Astrocyte of the spinal cord (primary cell): ENCODE data around the gene CBFA2T3.

Experiments
- DNase-seq: peaks from one replicate; pipeline ENCODE4 v3.0.0; 2011; ENCODE audit warnings: low read depth, low spot score
- H3K4me3 ChIP-seq: 2 replicates; pipeline ENCODE4 v1.5.1; 2011; ENCODE audit warnings: low read depth, mild to moderate bottlenecking, low read length, moderate library complexity
- in situ Hi-C: cut with HindIII; loops from 2 replicates; pipeline ENCODE4 v1.10.0; 2017; ENCODE audit warnings: low sequenced_read_pairs
- TF ChIP-seq, protein P1 (sequence below): IDR thresholded peaks from 2 replicates; pipeline ENCODE4 v1.5.1; 2012; ENCODE audit warnings: low read depth, mild to moderate bottlenecking, low read length, inconsistent platforms

CBFA2T3 gene

DNA sequence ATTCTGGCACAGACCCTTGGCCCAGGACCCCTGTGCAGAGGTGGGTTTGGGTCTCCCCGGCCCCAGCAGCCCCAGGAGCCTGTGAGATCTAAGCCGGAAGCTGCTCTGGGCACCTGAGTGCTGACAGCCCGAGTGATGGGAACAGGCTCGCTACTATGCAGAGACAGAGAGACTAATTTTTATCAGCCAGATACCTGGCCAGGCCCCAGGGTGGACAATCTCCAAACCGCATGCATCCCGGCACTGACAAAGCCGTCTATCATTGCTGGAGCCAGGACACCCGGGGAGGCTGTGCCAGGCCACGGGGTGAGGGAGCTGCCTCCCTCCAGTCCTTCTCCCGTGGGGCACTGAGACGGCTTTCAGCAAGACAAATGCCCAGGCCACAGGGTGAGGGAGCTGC, 25.0 kb downstream of the CBFA2T3 start:
- in situ Hi-C loops: no loop called here
- DNase-seq: no peak
- TF ChIP-seq, protein P1, sequence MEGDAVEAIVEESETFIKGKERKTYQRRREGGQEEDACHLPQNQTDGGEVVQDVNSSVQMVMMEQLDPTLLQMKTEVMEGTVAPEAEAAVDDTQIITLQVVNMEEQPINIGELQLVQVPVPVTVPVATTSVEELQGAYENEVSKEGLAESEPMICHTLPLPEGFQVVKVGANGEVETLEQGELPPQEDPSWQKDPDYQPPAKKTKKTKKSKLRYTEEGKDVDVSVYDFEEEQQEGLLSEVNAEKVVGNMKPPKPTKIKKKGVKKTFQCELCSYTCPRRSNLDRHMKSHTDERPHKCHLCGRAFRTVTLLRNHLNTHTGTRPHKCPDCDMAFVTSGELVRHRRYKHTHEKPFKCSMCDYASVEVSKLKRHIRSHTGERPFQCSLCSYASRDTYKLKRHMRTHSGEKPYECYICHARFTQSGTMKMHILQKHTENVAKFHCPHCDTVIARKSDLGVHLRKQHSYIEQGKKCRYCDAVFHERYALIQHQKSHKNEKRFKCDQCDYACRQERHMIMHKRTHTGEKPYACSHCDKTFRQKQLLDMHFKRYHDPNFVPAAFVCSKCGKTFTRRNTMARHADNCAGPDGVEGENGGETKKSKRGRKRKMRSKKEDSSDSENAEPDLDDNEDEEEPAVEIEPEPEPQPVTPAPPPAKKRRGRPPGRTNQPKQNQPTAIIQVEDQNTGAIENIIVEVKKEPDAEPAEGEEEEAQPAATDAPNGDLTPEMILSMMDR: no peak
- no peak overlapping the region for H3K4me3 ChIP-seq

- in situ Hi-C loops: no loop called here
Measured at GRCh38 chr16:88951501-88951900, 25.5 kb downstream of the CBFA2T3 start.

DNA sequence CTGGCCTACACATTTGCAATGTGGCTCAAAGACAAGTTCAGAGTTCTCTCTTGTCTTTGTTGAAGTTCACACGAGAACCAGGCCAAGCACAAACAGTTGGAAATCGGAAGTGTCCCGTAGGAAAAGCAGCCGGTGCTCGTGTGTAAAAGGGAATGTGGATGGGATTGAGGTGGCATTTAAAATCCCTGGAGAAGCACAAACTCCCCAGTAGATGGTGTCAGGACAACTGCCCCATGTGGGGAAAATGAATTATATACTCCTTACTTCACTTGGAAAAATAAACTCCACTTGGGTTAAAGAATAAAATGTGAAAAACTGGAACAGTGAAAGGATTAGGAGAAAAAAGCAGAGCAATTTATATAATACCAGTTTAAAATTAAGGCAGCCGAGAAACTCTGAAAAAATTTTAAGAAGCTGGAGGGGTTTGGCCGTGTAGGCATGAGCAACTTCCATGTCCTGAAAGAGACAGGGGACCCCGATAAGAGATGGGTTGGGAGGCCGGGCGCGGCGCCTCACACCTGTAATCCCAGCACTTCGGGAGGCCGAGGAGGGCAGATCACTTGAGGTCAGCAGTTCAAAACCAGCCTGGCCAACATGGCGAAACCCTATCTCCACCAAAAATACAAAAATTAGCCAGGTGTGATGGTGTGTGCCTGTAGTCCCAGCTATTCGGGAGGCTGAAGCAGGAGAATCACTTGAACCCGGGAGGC, 28.1 kb downstream of the CBFA2T3 start:
- DNase-seq: no peak
- TF ChIP-seq, protein P1: no peak
- no peak overlapping the region for H3K4me3 ChIP-seq
- in situ Hi-C loops: no loop called here

More at GRCh38 chr16:88951501-88951900, 25.5 kb downstream of the CBFA2T3 start:
- DNase-seq: no peak
- no peak overlapping the region for H3K4me3 ChIP-seq
- TF ChIP-seq, protein P1: no peak

DNA sequence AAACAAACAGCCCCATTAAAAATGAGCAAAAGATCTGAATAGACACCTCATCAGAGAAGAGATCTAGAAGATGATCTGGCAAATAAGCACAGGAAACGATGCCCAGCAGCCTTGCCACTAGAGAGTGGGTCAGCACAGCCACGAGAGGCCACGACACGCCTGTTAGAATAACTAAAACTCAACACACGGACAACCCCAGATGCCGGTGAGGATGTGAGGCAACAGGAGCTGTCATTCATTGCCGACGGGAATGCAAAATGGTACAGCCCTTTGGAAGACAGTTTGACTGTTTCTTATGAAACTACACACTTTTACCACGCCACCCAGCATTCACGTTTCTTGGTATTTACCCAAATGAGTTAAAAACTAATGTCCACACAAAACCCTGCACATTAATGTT, 31.5 kb downstream of the CBFA2T3 start:
- no peak overlapping the region for H3K4me3 ChIP-seq
- TF ChIP-seq, protein P1: no peak
- DNase-seq: no peak
- in situ Hi-C loops: no loop called here

- no peak for DNase-seq
- H3K4me3 ChIP-seq: no peak overlapping the region
- TF ChIP-seq, protein P1: no peak
- in situ Hi-C loops: no loop called here
Measured at GRCh38 chr16:88943741-88944140, 33.3 kb downstream of the CBFA2T3 start.

DNA sequence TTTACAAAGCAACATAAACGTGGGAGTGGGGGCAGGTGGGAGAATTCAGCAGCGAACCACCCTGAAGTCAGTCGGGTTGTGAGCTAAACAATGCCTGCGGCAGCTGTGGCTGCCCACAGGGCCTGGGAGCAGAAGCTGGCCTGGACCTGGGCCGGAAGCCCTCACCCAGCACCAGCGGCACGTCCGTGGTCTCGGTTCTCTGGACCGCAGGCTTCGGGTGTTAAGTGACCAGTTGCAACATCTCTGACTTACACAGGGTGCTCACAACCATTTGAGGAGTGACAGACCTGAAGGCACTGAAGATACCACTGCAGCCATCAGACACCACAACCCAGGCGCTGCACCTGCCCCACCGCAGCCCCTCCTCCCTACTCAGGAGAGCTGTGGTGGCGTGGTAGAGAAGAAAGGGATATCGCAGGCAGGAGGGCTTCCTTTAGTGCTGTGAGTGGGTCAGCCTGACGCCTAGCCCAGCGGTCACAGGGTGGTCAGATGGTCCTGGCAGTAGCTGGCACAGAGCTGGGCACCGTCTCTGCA, 33.8 kb downstream of the CBFA2T3 start:
- DNase-seq: no peak
- TF ChIP-seq, protein P1: no peak
- H3K4me3 ChIP-seq: no peak overlapping the region
- in situ Hi-C loops: no loop called here
